ENCODE results near the gene OR11H7. TPM values are rescaled to one million over a fixed set of nuclear protein-coding genes. Genes with fewer than 3 reads are reported as not detected.

OR11H7 gene
- not detected in 2 replicates for total RNA-seq

GRCh38 chr14:20228681-20229080 lies at the start of gene OR11H7:
Gene OR11H7, plus strand, starts transcription at chr14:20228981.

GRCh38 chr14:20190596-20190995 lies 38.2 kb upstream of the OR11H7 start, which contains the start of gene OR11G2:
Gene OR11G2, plus strand, starts transcription at chr14:20190896. Its CDS starts 6,542 bp downstream, at chr14:20197438.

GRCh38 chr14:20223410-20223809 lies 5.4 kb upstream of the OR11H7 start, which contains the start of gene OR11H6:
Gene OR11H6, plus strand, starts transcription at chr14:20223710. Its CDS starts 0 bp downstream, at chr14:20223710.

Other genes starting within 250 kb of the OR11H7 start
- not detected in 2 replicates for gene OR4Q2, start 226.8 kb upstream of the OR11H7 start, total RNA-seq
- not detected in 2 replicates for gene OR4K14, start 209.7 kb upstream of the OR11H7 start, total RNA-seq
- gene OR4K13, start 192.9 kb upstream of the OR11H7 start, total RNA-seq, result not detected in 2 replicates
- not detected in 2 replicates for gene OR4L1, start 168.9 kb upstream of the OR11H7 start, total RNA-seq
- not detected in 2 replicates for gene OR4K17, start 118.2 kb upstream of the OR11H7 start, total RNA-seq
- gene OR4N5, start 90.2 kb upstream of the OR11H7 start, total RNA-seq, result not detected in 2 replicates
- gene OR11G2, start 38.1 kb upstream of the OR11H7 start, total RNA-seq, result not detected in 2 replicates
- not detected in 2 replicates for gene OR11H6, start 5.3 kb upstream of the OR11H7 start, total RNA-seq
- gene OR11H4, start 10.3 kb downstream of the OR11H7 start, total RNA-seq, result not detected in 2 replicates
- 12.7 and 13.7 TPM in 2 replicates for gene TTC5, start 77.0 kb downstream of the OR11H7 start, total RNA-seq
- 24.1 and 27.8 TPM in 2 replicates for gene CCNB1IP1, start 104.3 kb downstream of the OR11H7 start, total RNA-seq
- 15.0 and 17.6 TPM in 2 replicates for gene PARP2, start 114.7 kb downstream of the OR11H7 start, total RNA-seq
- gene TEP1, start 184.5 kb downstream of the OR11H7 start, total RNA-seq, result 16.3 and 20.3 TPM in 2 replicates
- gene KLHL33, start 207.2 kb downstream of the OR11H7 start, total RNA-seq, result 0.34 TPM in 1 of 2 replicates, not detected in the other
- gene OSGEP, start 225.8 kb downstream of the OR11H7 start, total RNA-seq, result 44.6 and 61.5 TPM in 2 replicates
- 157 and 174 TPM in 2 replicates for gene APEX1, start 226.2 kb downstream of the OR11H7 start, total RNA-seq
- gene PIP4P1, start 232.5 kb downstream of the OR11H7 start, total RNA-seq, result 13.5 and 16.1 TPM in 2 replicates
- 214 and 216 TPM in 2 replicates for gene PNP, start 240.4 kb downstream of the OR11H7 start, total RNA-seq

Data from mammary microvascular endothelial cell (primary cell).